Adipose tissue (tissue), 3 donors: ENCODE results near the gene LBX2. TPM values are rescaled to one million over a fixed set of nuclear protein-coding genes. Genes with fewer than 3 reads are reported as not detected.

Source experiments
- H3K27ac ChIP-seq: one replicate; pipeline ENCODE4 v1.5.1; 2013; ENCODE audit warnings: low read depth, low read length
- WGBS, 3 donors: extraction: QIAGEN DNeasy Blood & Tissue Kit; methylation state at CpG; one replicate each; pipeline ENCODE4 v1.1.7; 2013; 5-methylcytosine and 5-hydroxymethylcytosine counted together
- polyA plus RNA-seq, 3 donors: library from polyadenylated mRNA; stranded (reverse); fragments of 200-250 nt; gene quantifications; one replicate each; pipeline ENCODE4 v1.2.3, GENCODE V29; 2013
- donor health status: healthy with polysubstance abuse.
- donor health status: Bipolar disorder and iron deficiency.
- donor health status: healthy.

Gene LBX2
- polyA plus RNA-seq, 3 donors, result 1.3 to 3.3 (median 1.4) TPM

- H3K27ac ChIP-seq, result no peak overlapping the region
- 80 to 88% (median 80%) methylated on average over 4 of the region's 4 CpGs for WGBS, 3 donors
Measured at GRCh38 chr2:74510272-74510671, 10.9 kb upstream of the LBX2 start.

- 9 to 17% (median 14%) methylated on average over 38 of the region's 38 CpGs for WGBS, 3 donors
- peak overlapping the region; percentile 58 for H3K27ac ChIP-seq
Measured at GRCh38 chr2:74507926-74508520, 8.6 kb upstream of the LBX2 start.

- peak within 1 kb of the TSS; percentile 89 for H3K27ac ChIP-seq
- 0 to 1% (median 1%) methylated on average over 55 to 56 of the region's 56 CpGs for WGBS, 3 donors
Measured at GRCh38 chr2:74507145-74507925, 7.9 kb upstream of the LBX2 start, which contains the start of gene PCGF1. Gene PCGF1 (minus strand): TSS chr2:74507695. CDS start chr2:74507668, 27 bp downstream.

GRCh38 chr2:74505448-74506246 lies 6.2 kb upstream of the LBX2 start:
- H3K27ac ChIP-seq, result no peak overlapping the region
- WGBS, 3 donors, result 94 to 98% (median 96%) methylated on average over 14 of the region's 14 CpGs

- WGBS, 3 donors, result 90 to 96% (median 95%) methylated on average over 3 of the region's 3 CpGs
- H3K27ac ChIP-seq, result no peak overlapping the region
Measured at GRCh38 chr2:74504591-74504990, 5.2 kb upstream of the LBX2 start.

- no peak overlapping the region for H3K27ac ChIP-seq
Measured at GRCh38 chr2:74503506-74504475, 4.4 kb upstream of the LBX2 start.

GRCh38 chr2:74502720-74503505 lies 3.5 kb upstream of the LBX2 start:
- WGBS, 3 donors, result 1% methylated on average over 51 to 67 of the region's 67 CpGs
- H3K27ac ChIP-seq, result no peak overlapping the region

More at GRCh38 chr2:74503506-74504475, 4.4 kb upstream of the LBX2 start:
- 44 to 55% (median 49%) methylated on average over 43 to 45 of the region's 45 CpGs for WGBS, 3 donors

GRCh38 chr2:74502147-74502719 lies 2.8 kb upstream of the LBX2 start:
- H3K27ac ChIP-seq, result no peak overlapping the region
- WGBS, 3 donors, result 10 to 12% (median 12%) methylated on average over 32 of the region's 32 CpGs

GRCh38 chr2:74501335-74502071 lies 2.1 kb upstream of the LBX2 start:
- WGBS, 3 donors, result 80 to 84% (median 82%) methylated on average over 18 of the region's 18 CpGs
- no peak overlapping the region for H3K27ac ChIP-seq

GRCh38 chr2:74500578-74500946 lies 1.2 kb upstream of the LBX2 start:
- H3K27ac ChIP-seq, result no peak overlapping the region

- WGBS, 3 donors, result 57 to 70% (median 60%) methylated on average over 15 of the region's 15 CpGs
- no peak overlapping the region for H3K27ac ChIP-seq
Measured at GRCh38 chr2:74499940-74500577, 656 bp upstream of the LBX2 start.

- 1 to 3% (median 3%) methylated on average over 40 to 41 of the region's 41 CpGs for WGBS, 3 donors
- no peak overlapping the region for H3K27ac ChIP-seq
Measured at GRCh38 chr2:74498500-74499266, 720 bp downstream of the LBX2 start.

GRCh38 chr2:74497777-74498499 lies 1.5 kb downstream of the LBX2 start:
- 4 to 5% (median 4%) methylated on average over 61 of the region's 61 CpGs for WGBS, 3 donors
- no peak overlapping the region for H3K27ac ChIP-seq

- no peak overlapping the region for H3K27ac ChIP-seq
- WGBS, 3 donors, result 54 to 58% (median 56%) methylated on average over 19 of the region's 19 CpGs
Measured at GRCh38 chr2:74496997-74497776, 2.2 kb downstream of the LBX2 start.
